ENCODE measurements around the gene ANKRD2. TPM values are rescaled to one million over a fixed set of nuclear protein-coding genes. Genes with fewer than 3 reads are reported as not detected.

The ANKRD2 gene
- total and polyA plus RNA-seq, 10 of the 15 experiments (the other 5 are each of a cell fraction or from before 2014, with no cell fraction given): 0.18 to 0.23 TPM; not detected in 8

- no peaks in the 10 kb centered on the region; a peak in 1 of 4 replicates for H3K27me3 ChIP-seq (replicated peaks in 1 of 2; ENCODE audit: control insufficient read depth in 2 of 2, insufficient read depth in 2 of 2, low read length in 1 of 2)
- ChIA-PET POLR2A (interaction anchor here (0.5 kb wide), 1 partner anchor 116 kb away, joined by 6 read pairs; no protein-coding TSS in a partner anchor), RAD21 (ENCODE audit: unreplicated experiment) (no interaction called here), SMC1A (ENCODE audit: uncharacterized antibody, unreplicated experiment) (no interaction called here), CTCF (interaction anchor here (0.7 to 1.6 kb wide), 3 partner anchors 12 to 64 kb away, joined by 3 read pairs; partner anchors contain the start of gene ANKRD2)
- no TSS peak for BruUV-seq (replicated peaks)
- intact Hi-C loops (cut with micrococcal nuclease; ENCODE audit: unreplicated experiment) (no loop called here), in situ Hi-C loops (cut with MboI) (no loop called here)
- ATAC-seq (no peak), DNase-seq (ENCODE audit: low read depth, low spot score) (no peak), FAIRE-seq (no peak)
- H2AFZ ChIP-seq (ENCODE audit: control insufficient read depth, low read depth, low read length): no peak overlapping the region
- H3K79me2 ChIP-seq (ENCODE audit: control insufficient read depth, insufficient read depth, low read length): no peaks in the 10 kb centered on the region
- TF ChIP-seq ETV6 (conservative IDR thresholded peaks at IDR 0.05 in 1 of 2, IDR thresholded peaks at IDR 0.05 in 1 of 2; ENCODE audit: borderline replicate concordance in 1 of 2, low read depth in 1 of 2): no peak
- no peak overlapping the region for H3K9ac ChIP-seq (ENCODE audit: control insufficient read depth, insufficient read depth, low read length)
- no peaks in the 10 kb centered on the region for H3K36me3 ChIP-seq (ENCODE audit: control insufficient read depth in 2 of 2, insufficient read depth in 2 of 2, low read length in 1 of 2)
- H3K4me1 ChIP-seq (ENCODE audit: control insufficient read depth, insufficient read depth, low read length): no peaks in the 10 kb centered on the region
- no peaks in the 10 kb centered on the region for H4K20me1 ChIP-seq (ENCODE audit: control insufficient read depth, insufficient read depth)
- WGBS (ENCODE audit: insufficient coverage, insufficient replicate concordance, low lambda C conversion rate, missing lambda C conversion rate): 56% methylated on average over 14 of the region's 14 CpGs
- no peak overlapping the region for H3K4me3 ChIP-seq
- no peak overlapping the region for H3K4me2 ChIP-seq (ENCODE audit: control insufficient read depth, insufficient read depth)
- H3K9me3 ChIP-seq (replicated peaks; ENCODE audit: control insufficient read depth, insufficient read depth, low read length): no peaks in the 10 kb centered on the region
- H3K27ac ChIP-seq (ENCODE audit: control insufficient read depth, insufficient read depth): no peak overlapping the region
Measured at GRCh38 chr10:97540669-97541500, 31.7 kb upstream of the ANKRD2 start.

DNA sequence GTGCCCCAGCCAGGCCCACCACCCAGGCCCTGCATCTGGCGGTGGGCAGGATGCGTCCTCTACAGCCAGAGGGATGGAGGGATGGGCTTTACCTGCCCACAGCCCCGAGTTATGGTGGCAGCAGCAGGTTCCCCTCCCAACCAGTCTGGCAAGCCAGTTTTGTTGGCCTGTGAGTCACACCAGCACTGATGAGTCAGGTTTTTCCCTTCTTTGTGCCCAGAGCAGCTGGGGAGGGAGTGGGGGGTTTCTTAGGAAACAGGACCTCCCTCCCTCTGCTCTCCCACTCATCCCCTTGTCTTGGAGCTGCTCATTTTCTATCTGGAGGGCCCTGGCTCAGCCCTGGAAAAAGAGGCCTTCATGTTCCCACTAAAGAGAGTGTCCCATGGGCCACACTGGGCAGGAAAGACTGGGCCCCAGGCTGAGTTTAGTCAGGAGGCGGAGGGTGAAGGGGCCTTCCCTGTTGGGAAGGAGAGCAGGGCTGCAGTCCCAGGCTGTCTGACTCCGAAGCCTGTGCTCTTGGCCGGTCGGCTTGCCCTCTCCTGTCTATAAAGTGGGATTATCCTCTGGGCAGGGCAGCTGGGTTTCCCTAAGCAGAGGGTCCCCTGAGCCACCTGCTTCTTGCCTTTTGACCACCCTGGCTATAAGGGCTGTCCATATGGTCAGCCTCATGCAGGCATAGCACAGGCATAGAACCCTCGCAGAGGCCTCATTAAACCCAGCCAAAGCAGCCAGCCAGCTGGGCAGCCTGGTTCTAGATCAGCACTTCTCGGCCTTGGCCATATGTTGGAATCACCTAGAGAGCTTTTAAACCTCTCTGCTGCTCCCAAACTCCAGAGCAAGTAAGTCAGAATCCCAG is 30.2 kb upstream of the ANKRD2 start:
- intact Hi-C loops (cut with micrococcal nuclease; ENCODE audit: unreplicated experiment) (no loop called here), in situ Hi-C loops (cut with MboI) (no loop called here)
- WGBS (ENCODE audit: insufficient coverage, insufficient replicate concordance, low lambda C conversion rate, missing lambda C conversion rate): 74% methylated on average over 9 of the region's 9 CpGs
- peak; percentile 52 for ATAC-seq
- no peaks in the 10 kb centered on the region; a peak in 1 of 4 replicates for H3K27me3 ChIP-seq (replicated peaks in 1 of 2; ENCODE audit: control insufficient read depth in 2 of 2, insufficient read depth in 2 of 2, low read length in 1 of 2)
- POLR2A ChIA-PET: no interaction called here
- no peaks in the 10 kb centered on the region for H3K36me3 ChIP-seq (ENCODE audit: control insufficient read depth in 2 of 2, insufficient read depth in 2 of 2, low read length in 1 of 2)
- SMC1A ChIA-PET (ENCODE audit: uncharacterized antibody, unreplicated experiment): no interaction called here
- no peaks in the 10 kb centered on the region for H3K4me1 ChIP-seq (ENCODE audit: control insufficient read depth, insufficient read depth, low read length)
- no peaks in the 10 kb centered on the region for H3K79me2 ChIP-seq (ENCODE audit: control insufficient read depth, insufficient read depth, low read length)
- no TSS peak for BruUV-seq (replicated peaks)
- no peak overlapping the region for H3K27ac ChIP-seq (ENCODE audit: control insufficient read depth, insufficient read depth)
- DNase-seq (ENCODE audit: low read depth, low spot score): no peak
- FAIRE-seq: no peak
- H4K20me1 ChIP-seq (ENCODE audit: control insufficient read depth, insufficient read depth): no peaks in the 10 kb centered on the region
- no peaks in the 10 kb centered on the region for H3K9me3 ChIP-seq (replicated peaks; ENCODE audit: control insufficient read depth, insufficient read depth, low read length)
- H3K9ac ChIP-seq (ENCODE audit: control insufficient read depth, insufficient read depth, low read length): no peak overlapping the region
- no peak overlapping the region for H3K4me2 ChIP-seq (ENCODE audit: control insufficient read depth, insufficient read depth)
- H3K4me3 ChIP-seq: no peak overlapping the region
- TF ChIP-seq IKZF2 (IDR thresholded peaks at IDR 0.05): 0 out of 4 replicates have a peak, but pooled peaks of 1 of the 2 experiments have one; percentile 10
- no peak for TF ChIP-seq BRCA1 (IDR thresholded peaks at IDR 0.05; ENCODE audit: low read depth, low read length)
- RAD21 ChIA-PET (ENCODE audit: unreplicated experiment): no interaction called here
- no peak overlapping the region for H2AFZ ChIP-seq (ENCODE audit: control insufficient read depth, low read depth, low read length)
- CTCF ChIA-PET: interaction anchor here (1.2 kb wide), 1 partner anchor 75 kb away, joined by 3 read pairs; no protein-coding TSS in a partner anchor

Measured in GM12878 (cell line).